GM13976 (cell line): ENCODE data around the gene CRYBB2.

ENCODE experiments used
- DNase-seq: peaks from one replicate; pipeline ENCODE4 v3.0.0; 2012; ENCODE audit warnings: low spot score
- CTCF ChIP-seq: IDR thresholded peaks from 2 replicates; pipeline ENCODE4 v1.5.1; 2012; ENCODE audit warnings: borderline replicate concordance, mild to moderate bottlenecking; ENCODE audit not compliant: insufficient read depth; ENCODE audit errors: extremely low read depth, missing control alignments, control extremely low read depth
- in situ Hi-C: fragments of 300-500 bp; cut with MboI; formaldehyde crosslinking; loops from one replicate; pipeline ENCODE4 v1.12.0; 2022; ENCODE audit warnings: low sequenced_read_pairs, mixed read lengths, inconsistent platforms; ENCODE audit not compliant: unreplicated experiment

Gene CRYBB2

GRCh38 chr22:25186140-25186539 lies 33.3 kb upstream of the CRYBB2 start:
- no peak for DNase-seq
- in situ Hi-C loops, result no loop called here
- no peak for TF ChIP-seq CTCF

- in situ Hi-C loops, result no loop called here
- no peak for TF ChIP-seq CTCF
- DNase-seq, result no peak
These were observed 32.0 kb upstream of the CRYBB2 start for GRCh38 chr22:25187469-25187868.

- in situ Hi-C loops, result no loop called here
- DNase-seq, result no peak
- no peak for TF ChIP-seq CTCF
These were observed 27.0 kb upstream of the CRYBB2 start for GRCh38 chr22:25192406-25192805.

- TF ChIP-seq CTCF, result no peak
- DNase-seq, result no peak
- in situ Hi-C loops, result no loop called here
These were observed 26.3 kb upstream of the CRYBB2 start for GRCh38 chr22:25193130-25193529.

- no peak for TF ChIP-seq CTCF
- no peak for DNase-seq
- in situ Hi-C loops, result no loop called here
These were observed 25.9 kb upstream of the CRYBB2 start for GRCh38 chr22:25193548-25193947.

- DNase-seq, result no peak
- no peak for TF ChIP-seq CTCF
- in situ Hi-C loops, result no loop called here
These were observed 23.1 kb upstream of the CRYBB2 start for GRCh38 chr22:25196326-25196725.

- in situ Hi-C loops, result no loop called here
- no peak for DNase-seq
- TF ChIP-seq CTCF, result no peak
These were observed 22.1 kb upstream of the CRYBB2 start for GRCh38 chr22:25197340-25197739.
